K562 (cell line): ENCODE results near the gene CMBL. TPM values are rescaled to one million over a fixed set of nuclear protein-coding genes. Genes with fewer than 3 reads are reported as not detected.

ENCODE experiments used
- CC2D1A ChIP-seq: fragments of 450-650 bp; IDR thresholded peaks from 2 replicates; pipeline ENCODE4 v1.6.1; 2017; ENCODE audit warnings: mild to moderate bottlenecking
- LCOR ChIP-seq: sonication (generic); formaldehyde crosslinking; IDR thresholded peaks from 2 replicates; pipeline ENCODE4 v1.8.0; 2022; ENCODE audit warnings: mild to moderate bottlenecking, missing genetic modification reagents
- MCM7 ChIP-seq, 2 experiments: fragments of 450-650 bp; IDR thresholded peaks; 2 replicates each; pipeline ENCODE4 v1.6.1; 2016 to 2018
- MIER1 ChIP-seq: fragments of 450-650 bp; IDR thresholded peaks from 2 replicates; pipeline ENCODE4 v1.6.1; 2016; ENCODE audit warnings: antibody characterized with exemption, mild to moderate bottlenecking, low read depth
- PCBP1 ChIP-seq: fragments of 200-400 bp; formaldehyde crosslinking; IDR thresholded peaks from 2 replicates; pipeline ENCODE4 v1.6.1; 2018; ENCODE audit warnings: mild to moderate bottlenecking, low read depth, low read length; ENCODE audit not compliant: poor library complexity, severe bottlenecking
- POLR2AphosphoS2 ChIP-seq: IDR thresholded peaks from 2 replicates; pipeline ENCODE4 v1.6.1; 2012; ENCODE audit warnings: low read length, improper control_type of control experiment
- POLR2B ChIP-seq: fragments of 450-650 bp; IDR thresholded peaks from 2 replicates; pipeline ENCODE4 v1.6.1; 2018; ENCODE audit warnings: low read depth; ENCODE audit not compliant: partially characterized antibody
- POLR2H ChIP-seq: IDR thresholded peaks from 2 replicates; pipeline ENCODE4 v1.6.1; 2016; ENCODE audit warnings: missing genetic modification characterization, low read depth, mild to moderate bottlenecking, control low read depth, missing compliant biosample characterization, moderate library complexity
- SMARCE1 ChIP-seq: fragments of 450-650 bp; IDR thresholded peaks from 2 replicates; pipeline ENCODE4 v1.7.1; 2016; ENCODE audit warnings: mild to moderate bottlenecking
- SOX6 ChIP-seq: fragments of 450-650 bp; IDR thresholded peaks from 2 replicates; pipeline ENCODE4 v1.6.1; 2014; ENCODE audit warnings: mild to moderate bottlenecking
- ZC3H8 ChIP-seq: fragments of 450-650 bp; IDR thresholded peaks from 2 replicates; pipeline ENCODE4 v1.6.1; 2017
- ZFP30 ChIP-seq: fragments of 250-450 bp; sonication (Bioruptor Pico); IDR thresholded peaks from 2 replicates; pipeline ENCODE4 v1.8.0; 2022; ENCODE audit warnings: moderate library complexity, mild to moderate bottlenecking, inconsistent platforms, borderline replicate concordance
- ZNF408 ChIP-seq: fragments of 250-450 bp; sonication (Bioruptor Pico); IDR thresholded peaks from 2 replicates; pipeline ENCODE4 v1.4.0; 2020; ENCODE audit warnings: low read depth, mild to moderate bottlenecking, moderate library complexity
- polyA plus RNA-seq, 8 experiments: library from polyadenylated mRNA; depleted of rRNA in 4 of 8; stranded (reverse) in 5 of 8; unstranded in 3 of 8; fragments of >200 nt; fragmentation: Nextera tagmentation in 2 of 8; fragmentation: Illumina TruSeq in 1 of 8; extraction: Ambion mirVana in 2 of 8; extraction: Trizol in 1 of 8; gene quantifications; 2 replicates each; pipeline versions ENCODE4 v1.2.1 to v1.2.3, GENCODE V29; 2011 to 2014; ENCODE audit warnings: inconsistent platforms in 1 of 8, missing spikeins in 1 of 8
- total RNA-seq, 7 experiments: library from RNA; depleted of rRNA in 6 of 7; stranded (reverse); fragments of >200 nt in 6 of 7; fragmentation: Illumina TruSeq in 2 of 7; extraction: Trizol in 2 of 7; gene quantifications; 2 replicates each; pipeline versions ENCODE4 v1.2.1 to v1.2.3, GENCODE V29; 2011 to 2021; ENCODE audit warnings: low replicate concordance in 1 of 7
- TF ChIP-seq, protein P1 (sequence below): sonication (generic); formaldehyde crosslinking; IDR thresholded peaks from 2 replicates; pipeline ENCODE4 v1.8.1; 2023; ENCODE audit warnings: missing genetic modification reagents, mild to moderate bottlenecking, borderline replicate concordance
- TF ChIP-seq, protein P2 (sequence below): sonication (generic); formaldehyde crosslinking; IDR thresholded peaks from 2 replicates; pipeline ENCODE4 v1.8.1; 2023; ENCODE audit warnings: mild to moderate bottlenecking, missing genetic modification reagents
- TF ChIP-seq, protein P3 (sequence below): fragments of 200-400 bp; formaldehyde crosslinking; IDR thresholded peaks from 2 replicates; pipeline ENCODE4 v1.6.1; 2017; ENCODE audit warnings: mild to moderate bottlenecking, low read depth, low read length, moderate library complexity
- TF ChIP-seq, protein P4 (sequence below): sonication (generic); formaldehyde crosslinking; IDR thresholded peaks from 2 replicates; pipeline ENCODE4 v1.8.0; 2022; ENCODE audit warnings: missing genetic modification reagents, mild to moderate bottlenecking, borderline replicate concordance

CMBL gene
- total and polyA plus RNA-seq, 9 of the 15 experiments (the other 6 are each of a cell fraction or from before 2014, with no cell fraction given): 22.6 to 192 (median 71.1) TPM

DNA sequence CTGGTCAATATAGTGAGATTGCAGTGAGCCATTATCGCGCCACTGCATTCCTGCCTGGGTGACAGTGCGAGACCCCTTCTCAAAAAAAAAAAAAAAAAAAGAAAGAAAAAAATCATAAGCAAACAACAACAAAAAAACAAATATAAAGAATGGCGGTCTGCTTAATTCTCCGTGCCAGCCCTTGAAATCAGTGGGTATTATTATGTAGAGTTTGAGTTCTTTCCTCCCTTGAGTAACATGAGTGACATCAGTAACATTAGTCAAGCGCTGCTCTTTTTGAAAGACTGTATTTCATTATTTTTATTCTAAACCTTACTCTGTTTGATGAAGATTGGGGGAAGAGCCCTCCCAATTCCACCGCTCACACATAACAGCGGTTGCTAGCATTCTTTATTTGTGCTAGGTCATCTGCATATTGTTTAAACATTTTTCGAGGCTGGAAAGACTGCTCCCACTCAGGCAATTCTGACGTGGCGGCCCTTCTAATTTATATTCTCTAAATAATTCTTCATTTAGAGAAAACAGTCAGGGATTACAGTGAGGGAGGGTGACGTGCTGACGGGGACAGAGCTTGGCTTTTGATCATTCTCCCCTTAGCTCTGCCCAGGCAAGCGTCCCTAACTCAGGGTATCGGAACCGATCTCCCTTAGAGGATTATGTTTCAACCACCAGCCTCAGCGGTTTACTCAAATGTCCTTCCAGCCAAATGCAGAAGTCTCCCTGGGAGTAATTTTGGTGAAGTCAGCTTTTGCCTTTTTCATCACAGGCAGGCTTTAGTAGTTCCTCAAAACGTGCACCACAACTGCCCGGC is 44.9 kb upstream of the CMBL start (continued):
- TF ChIP-seq, protein P1, sequence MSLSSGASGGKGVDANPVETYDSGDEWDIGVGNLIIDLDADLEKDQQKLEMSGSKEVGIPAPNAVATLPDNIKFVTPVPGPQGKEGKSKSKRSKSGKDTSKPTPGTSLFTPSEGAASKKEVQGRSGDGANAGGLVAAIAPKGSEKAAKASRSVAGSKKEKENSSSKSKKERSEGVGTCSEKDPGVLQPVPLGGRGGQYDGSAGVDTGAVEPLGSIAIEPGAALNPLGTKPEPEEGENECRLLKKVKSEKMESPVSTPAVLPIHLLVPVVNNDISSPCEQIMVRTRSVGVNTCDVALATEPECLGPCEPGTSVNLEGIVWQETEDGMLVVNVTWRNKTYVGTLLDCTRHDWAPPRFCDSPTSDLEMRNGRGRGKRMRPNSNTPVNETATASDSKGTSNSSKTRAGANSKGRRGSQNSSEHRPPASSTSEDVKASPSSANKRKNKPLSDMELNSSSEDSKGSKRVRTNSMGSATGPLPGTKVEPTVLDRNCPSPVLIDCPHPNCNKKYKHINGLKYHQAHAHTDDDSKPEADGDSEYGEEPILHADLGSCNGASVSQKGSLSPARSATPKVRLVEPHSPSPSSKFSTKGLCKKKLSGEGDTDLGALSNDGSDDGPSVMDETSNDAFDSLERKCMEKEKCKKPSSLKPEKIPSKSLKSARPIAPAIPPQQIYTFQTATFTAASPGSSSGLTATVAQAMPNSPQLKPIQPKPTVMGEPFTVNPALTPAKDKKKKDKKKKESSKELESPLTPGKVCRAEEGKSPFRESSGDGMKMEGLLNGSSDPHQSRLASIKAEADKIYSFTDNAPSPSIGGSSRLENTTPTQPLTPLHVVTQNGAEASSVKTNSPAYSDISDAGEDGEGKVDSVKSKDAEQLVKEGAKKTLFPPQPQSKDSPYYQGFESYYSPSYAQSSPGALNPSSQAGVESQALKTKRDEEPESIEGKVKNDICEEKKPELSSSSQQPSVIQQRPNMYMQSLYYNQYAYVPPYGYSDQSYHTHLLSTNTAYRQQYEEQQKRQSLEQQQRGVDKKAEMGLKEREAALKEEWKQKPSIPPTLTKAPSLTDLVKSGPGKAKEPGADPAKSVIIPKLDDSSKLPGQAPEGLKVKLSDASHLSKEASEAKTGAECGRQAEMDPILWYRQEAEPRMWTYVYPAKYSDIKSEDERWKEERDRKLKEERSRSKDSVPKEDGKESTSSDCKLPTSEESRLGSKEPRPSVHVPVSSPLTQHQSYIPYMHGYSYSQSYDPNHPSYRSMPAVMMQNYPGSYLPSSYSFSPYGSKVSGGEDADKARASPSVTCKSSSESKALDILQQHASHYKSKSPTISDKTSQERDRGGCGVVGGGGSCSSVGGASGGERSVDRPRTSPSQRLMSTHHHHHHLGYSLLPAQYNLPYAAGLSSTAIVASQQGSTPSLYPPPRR (CRISPR knock-in tag): 0 out of 2 replicates have a peak, but pooled peaks have one; percentile 84
- TF ChIP-seq POLR2B (no peak), ZFP30 (CRISPR knock-in tag) (no peak), ZNF408 (no peak), LCOR (CRISPR knock-in tag) (peak; percentile 96; the same call in 1 of the 2 replicates), SOX6 (peak; percentile 76), MCM7 (IDR thresholded peaks at IDR 0.05) (no peak), MIER1 (0 out of 2 replicates have a peak, but pooled peaks have one; percentile 8), POLR2H (tag) (peak; percentile 72), SMARCE1 (peak; percentile 78), CC2D1A (no peak), ZC3H8 (0 out of 2 replicates have a peak, but pooled peaks have one; percentile 7), POLR2AphosphoS2 (no peak), PCBP1 (no peak)
- TF ChIP-seq, protein P2, sequence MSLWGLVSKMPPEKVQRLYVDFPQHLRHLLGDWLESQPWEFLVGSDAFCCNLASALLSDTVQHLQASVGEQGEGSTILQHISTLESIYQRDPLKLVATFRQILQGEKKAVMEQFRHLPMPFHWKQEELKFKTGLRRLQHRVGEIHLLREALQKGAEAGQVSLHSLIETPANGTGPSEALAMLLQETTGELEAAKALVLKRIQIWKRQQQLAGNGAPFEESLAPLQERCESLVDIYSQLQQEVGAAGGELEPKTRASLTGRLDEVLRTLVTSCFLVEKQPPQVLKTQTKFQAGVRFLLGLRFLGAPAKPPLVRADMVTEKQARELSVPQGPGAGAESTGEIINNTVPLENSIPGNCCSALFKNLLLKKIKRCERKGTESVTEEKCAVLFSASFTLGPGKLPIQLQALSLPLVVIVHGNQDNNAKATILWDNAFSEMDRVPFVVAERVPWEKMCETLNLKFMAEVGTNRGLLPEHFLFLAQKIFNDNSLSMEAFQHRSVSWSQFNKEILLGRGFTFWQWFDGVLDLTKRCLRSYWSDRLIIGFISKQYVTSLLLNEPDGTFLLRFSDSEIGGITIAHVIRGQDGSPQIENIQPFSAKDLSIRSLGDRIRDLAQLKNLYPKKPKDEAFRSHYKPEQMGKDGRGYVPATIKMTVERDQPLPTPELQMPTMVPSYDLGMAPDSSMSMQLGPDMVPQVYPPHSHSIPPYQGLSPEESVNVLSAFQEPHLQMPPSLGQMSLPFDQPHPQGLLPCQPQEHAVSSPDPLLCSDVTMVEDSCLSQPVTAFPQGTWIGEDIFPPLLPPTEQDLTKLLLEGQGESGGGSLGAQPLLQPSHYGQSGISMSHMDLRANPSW: no peak
- TF ChIP-seq, protein P3, sequence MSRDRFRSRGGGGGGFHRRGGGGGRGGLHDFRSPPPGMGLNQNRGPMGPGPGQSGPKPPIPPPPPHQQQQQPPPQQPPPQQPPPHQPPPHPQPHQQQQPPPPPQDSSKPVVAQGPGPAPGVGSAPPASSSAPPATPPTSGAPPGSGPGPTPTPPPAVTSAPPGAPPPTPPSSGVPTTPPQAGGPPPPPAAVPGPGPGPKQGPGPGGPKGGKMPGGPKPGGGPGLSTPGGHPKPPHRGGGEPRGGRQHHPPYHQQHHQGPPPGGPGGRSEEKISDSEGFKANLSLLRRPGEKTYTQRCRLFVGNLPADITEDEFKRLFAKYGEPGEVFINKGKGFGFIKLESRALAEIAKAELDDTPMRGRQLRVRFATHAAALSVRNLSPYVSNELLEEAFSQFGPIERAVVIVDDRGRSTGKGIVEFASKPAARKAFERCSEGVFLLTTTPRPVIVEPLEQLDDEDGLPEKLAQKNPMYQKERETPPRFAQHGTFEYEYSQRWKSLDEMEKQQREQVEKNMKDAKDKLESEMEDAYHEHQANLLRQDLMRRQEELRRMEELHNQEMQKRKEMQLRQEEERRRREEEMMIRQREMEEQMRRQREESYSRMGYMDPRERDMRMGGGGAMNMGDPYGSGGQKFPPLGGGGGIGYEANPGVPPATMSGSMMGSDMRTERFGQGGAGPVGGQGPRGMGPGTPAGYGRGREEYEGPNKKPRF: no peak
- TF ChIP-seq, protein P4, sequence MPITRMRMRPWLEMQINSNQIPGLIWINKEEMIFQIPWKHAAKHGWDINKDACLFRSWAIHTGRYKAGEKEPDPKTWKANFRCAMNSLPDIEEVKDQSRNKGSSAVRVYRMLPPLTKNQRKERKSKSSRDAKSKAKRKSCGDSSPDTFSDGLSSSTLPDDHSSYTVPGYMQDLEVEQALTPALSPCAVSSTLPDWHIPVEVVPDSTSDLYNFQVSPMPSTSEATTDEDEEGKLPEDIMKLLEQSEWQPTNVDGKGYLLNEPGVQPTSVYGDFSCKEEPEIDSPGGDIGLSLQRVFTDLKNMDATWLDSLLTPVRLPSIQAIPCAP (CRISPR knock-in tag): no peak
